Myocyte (in vitro differentiated cells): ENCODE data around the gene MCCD1. TPM values are rescaled to one million over a fixed set of nuclear protein-coding genes. Genes with fewer than 3 reads are reported as not detected.

Source experiments
- DNase-seq: peaks from one replicate; pipeline ENCODE4 v3.0.0-alpha.2; 2012; ENCODE audit warnings: low read depth
- total RNA-seq: library from RNA; depleted of rRNA; stranded (reverse); fragments of >200 nt; gene quantifications from 2 replicates; pipeline ENCODE4 v1.2.3, GENCODE V29; 2014

The MCCD1 gene
- total RNA-seq, 1 donor from 2014 or later, result not detected

- DNase-seq, result no peak
These were observed 39.8 kb downstream of the MCCD1 start for GRCh38 chr6:31568537-31568961.

DNA sequence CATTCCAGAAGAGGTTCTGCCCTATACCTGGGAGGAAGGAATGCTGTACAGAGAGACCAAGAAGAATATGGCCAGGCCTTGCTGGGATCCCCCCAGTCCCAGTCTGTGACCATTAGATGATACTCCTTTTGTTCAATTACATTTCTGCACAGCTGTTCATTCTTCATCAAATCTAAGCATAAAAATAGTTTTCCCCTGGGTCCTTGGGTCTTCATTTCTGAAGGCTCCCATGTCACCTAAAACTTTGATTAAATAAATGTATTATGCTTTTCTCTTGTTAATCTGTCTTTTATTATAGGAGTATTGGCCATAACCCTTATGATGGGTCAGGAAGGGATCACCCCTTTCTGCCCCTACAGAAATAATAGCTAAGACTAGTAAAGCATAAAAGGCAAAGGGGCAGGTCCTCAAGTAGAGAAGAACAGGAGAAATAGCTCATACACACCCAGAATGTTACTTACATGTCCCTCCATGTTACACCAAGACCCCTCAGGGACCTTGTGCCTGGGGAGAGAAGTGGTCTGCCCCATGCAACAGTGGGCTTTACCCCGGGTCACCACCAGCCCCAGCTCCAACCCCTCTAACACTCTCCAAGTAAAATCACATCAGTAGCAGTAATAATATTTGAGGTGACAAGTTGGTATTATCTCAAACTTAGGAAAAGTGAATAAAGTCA, 41.2 kb downstream of the MCCD1 start:
- DNase-seq, result no peak

DNA sequence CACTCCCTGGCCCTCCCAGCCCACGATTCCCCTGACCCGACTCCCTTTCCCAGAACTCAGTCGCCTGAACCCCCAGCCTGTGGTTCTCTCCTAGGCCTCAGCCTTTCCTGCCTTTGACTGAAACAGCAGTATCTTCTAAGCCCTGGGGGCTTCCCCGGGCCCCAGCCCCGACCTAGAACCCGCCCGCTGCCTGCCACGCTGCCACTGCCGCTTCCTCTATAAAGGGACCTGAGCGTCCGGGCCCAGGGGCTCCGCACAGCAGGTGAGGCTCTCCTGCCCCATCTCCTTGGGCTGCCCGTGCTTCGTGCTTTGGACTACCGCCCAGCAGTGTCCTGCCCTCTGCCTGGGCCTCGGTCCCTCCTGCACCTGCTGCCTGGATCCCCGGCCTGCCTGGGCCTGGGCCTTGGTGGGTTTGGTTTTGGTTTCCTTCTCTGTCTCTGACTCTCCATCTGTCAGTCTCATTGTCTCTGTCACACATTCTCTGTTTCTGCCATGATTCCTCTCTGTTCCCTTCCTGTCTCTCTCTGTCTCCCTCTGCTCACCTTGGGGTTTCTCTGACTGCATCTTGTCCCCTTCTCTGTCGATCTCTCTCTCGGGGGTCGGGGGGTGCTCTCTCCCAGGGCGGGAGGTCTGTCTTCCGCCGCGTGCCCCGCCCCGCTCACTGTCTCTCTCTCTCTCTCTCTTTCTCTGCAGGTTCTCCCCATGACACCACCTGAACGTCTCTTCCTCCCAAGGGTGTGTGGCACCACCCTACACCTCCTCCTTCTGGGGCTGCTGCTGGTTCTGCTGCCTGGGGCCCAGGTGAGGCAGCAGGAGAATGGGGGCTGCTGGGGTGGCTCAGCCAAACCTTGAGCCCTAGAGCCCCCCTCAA, 43.5 kb downstream of the MCCD1 start, which contains the start of gene LTA:
LTA (plus strand) TSS at position 249 of the 871 bp plus-strand sequence; CDS start at position 703, 454 bp downstream.
- DNase-seq, result no peak

DNA sequence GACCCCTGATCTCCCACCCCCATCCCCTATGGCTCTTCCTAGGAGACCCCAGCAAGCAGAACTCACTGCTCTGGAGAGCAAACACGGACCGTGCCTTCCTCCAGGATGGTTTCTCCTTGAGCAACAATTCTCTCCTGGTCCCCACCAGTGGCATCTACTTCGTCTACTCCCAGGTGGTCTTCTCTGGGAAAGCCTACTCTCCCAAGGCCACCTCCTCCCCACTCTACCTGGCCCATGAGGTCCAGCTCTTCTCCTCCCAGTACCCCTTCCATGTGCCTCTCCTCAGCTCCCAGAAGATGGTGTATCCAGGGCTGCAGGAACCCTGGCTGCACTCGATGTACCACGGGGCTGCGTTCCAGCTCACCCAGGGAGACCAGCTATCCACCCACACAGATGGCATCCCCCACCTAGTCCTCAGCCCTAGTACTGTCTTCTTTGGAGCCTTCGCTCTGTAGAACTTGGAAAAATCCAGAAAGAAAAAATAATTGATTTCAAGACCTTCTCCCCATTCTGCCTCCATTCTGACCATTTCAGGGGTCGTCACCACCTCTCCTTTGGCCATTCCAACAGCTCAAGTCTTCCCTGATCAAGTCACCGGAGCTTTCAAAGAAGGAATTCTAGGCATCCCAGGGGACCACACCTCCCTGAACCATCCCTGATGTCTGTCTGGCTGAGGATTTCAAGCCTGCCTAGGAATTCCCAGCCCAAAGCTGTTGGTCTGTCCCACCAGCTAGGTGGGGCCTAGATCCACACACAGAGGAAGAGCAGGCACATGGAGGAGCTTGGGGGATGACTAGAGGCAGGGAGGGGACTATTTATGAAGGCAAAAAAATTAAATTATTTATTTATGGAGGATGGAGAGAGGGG, 44.7 kb downstream of the MCCD1 start:
- no peak for DNase-seq

- DNase-seq, result no peak
These were observed 45.6 kb downstream of the MCCD1 start for GRCh38 chr6:31574106-31575061.

- DNase-seq, result no peak
These were observed 46.7 kb downstream of the MCCD1 start, which contains the start of gene TNF for GRCh38 chr6:31575335-31575901. TNF (plus strand) TSS chr6:31575565; CDS start chr6:31575742, 177 bp downstream.

- no peak for DNase-seq
These were observed 47.4 kb downstream of the MCCD1 start for GRCh38 chr6:31575952-31576685.

DNA sequence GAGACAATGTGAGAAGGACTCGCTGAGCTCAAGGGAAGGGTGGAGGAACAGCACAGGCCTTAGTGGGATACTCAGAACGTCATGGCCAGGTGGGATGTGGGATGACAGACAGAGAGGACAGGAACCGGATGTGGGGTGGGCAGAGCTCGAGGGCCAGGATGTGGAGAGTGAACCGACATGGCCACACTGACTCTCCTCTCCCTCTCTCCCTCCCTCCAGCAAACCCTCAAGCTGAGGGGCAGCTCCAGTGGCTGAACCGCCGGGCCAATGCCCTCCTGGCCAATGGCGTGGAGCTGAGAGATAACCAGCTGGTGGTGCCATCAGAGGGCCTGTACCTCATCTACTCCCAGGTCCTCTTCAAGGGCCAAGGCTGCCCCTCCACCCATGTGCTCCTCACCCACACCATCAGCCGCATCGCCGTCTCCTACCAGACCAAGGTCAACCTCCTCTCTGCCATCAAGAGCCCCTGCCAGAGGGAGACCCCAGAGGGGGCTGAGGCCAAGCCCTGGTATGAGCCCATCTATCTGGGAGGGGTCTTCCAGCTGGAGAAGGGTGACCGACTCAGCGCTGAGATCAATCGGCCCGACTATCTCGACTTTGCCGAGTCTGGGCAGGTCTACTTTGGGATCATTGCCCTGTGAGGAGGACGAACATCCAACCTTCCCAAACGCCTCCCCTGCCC, 48.3 kb downstream of the MCCD1 start:
- no peak for DNase-seq

DNA sequence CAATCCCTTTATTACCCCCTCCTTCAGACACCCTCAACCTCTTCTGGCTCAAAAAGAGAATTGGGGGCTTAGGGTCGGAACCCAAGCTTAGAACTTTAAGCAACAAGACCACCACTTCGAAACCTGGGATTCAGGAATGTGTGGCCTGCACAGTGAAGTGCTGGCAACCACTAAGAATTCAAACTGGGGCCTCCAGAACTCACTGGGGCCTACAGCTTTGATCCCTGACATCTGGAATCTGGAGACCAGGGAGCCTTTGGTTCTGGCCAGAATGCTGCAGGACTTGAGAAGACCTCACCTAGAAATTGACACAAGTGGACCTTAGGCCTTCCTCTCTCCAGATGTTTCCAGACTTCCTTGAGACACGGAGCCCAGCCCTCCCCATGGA, 48.8 kb downstream of the MCCD1 start:
- DNase-seq, result no peak

- DNase-seq, result no peak
These were observed 49.7 kb downstream of the MCCD1 start for GRCh38 chr6:31578184-31579118.

DNA sequence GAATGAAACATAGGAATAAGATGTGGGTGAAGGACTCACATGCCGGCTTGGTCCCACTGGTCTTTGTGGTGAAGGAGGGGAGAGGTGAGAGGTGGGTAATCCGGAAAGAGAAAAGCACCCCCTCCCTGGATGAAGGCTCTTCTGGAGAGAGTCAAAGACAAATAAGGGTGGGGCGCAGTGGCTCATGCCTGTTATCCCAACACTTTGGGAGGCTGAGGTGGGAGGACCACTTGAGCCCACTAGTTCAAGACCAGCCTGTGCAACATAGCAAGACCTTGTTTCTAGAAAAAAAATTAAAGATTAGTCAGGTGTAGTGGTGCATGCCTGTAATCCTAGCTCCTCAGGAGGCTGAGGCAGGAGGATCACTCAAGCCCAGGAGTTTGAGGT, 50.4 kb downstream of the MCCD1 start:
- no peak for DNase-seq

Other genes with a start within 250 kb of the MCCD1 start
- gene HLA-B, start 171.8 kb upstream of the MCCD1 start, total RNA-seq, result 137 and 270 TPM in 2 replicates
- 32.5 and 55.9 TPM in 2 replicates for gene MICA, start 125.4 kb upstream of the MCCD1 start, total RNA-seq
- 2.1 and 2.9 TPM in 2 replicates for gene MICB, start 30.8 kb upstream of the MCCD1 start, total RNA-seq
- gene DDX39B, start 13.0 kb downstream of the MCCD1 start, total RNA-seq, result 290 and 382 TPM in 2 replicates
- 4.8 and 8.5 TPM in 2 replicates for gene ATP6V1G2, start 17.6 kb downstream of the MCCD1 start, total RNA-seq
- 26.1 and 28.3 TPM in 2 replicates for gene NFKBIL1, start 18.6 kb downstream of the MCCD1 start, total RNA-seq
- not detected in 2 replicates for gene LTA, start 43.3 kb downstream of the MCCD1 start, total RNA-seq
- not detected in 2 replicates for gene TNF, start 46.6 kb downstream of the MCCD1 start, total RNA-seq
- 0.40 TPM in 1 of 2 replicates, not detected in the other for gene LTB, start 53.5 kb downstream of the MCCD1 start, total RNA-seq
- not detected in 2 replicates for gene LST1, start 57.3 kb downstream of the MCCD1 start, total RNA-seq
- not detected in 2 replicates for gene NCR3, start 64.0 kb downstream of the MCCD1 start, total RNA-seq
- not detected in 2 replicates for gene AIF1, start 86.3 kb downstream of the MCCD1 start, total RNA-seq
- gene PRRC2A, start 91.8 kb downstream of the MCCD1 start, total RNA-seq, result 77.2 and 85.9 TPM in 2 replicates
- 271 and 307 TPM in 2 replicates for gene BAG6, start 123.7 kb downstream of the MCCD1 start, total RNA-seq
- 2.9 and 4.2 TPM in 2 replicates for gene APOM, start 126.9 kb downstream of the MCCD1 start, total RNA-seq
- 20.6 and 24.0 TPM in 2 replicates for gene C6orf47, start 131.8 kb downstream of the MCCD1 start, total RNA-seq
- 8.6 and 12.9 TPM in 2 replicates for gene GPANK1, start 136.0 kb downstream of the MCCD1 start, total RNA-seq
- gene CSNK2B, start 137.1 kb downstream of the MCCD1 start, total RNA-seq, result 211 and 248 TPM in 2 replicates
- gene LY6G5B, start 141.0 kb downstream of the MCCD1 start, total RNA-seq, result 2.9 and 4.0 TPM in 2 replicates
- 2.7 and 3.4 TPM in 2 replicates for gene LY6G5C, start 152.1 kb downstream of the MCCD1 start, total RNA-seq
- gene ABHD16A, start 174.4 kb downstream of the MCCD1 start, total RNA-seq, result 58.9 and 66.0 TPM in 2 replicates
- not detected in 2 replicates for gene LY6G6F, start 177.9 kb downstream of the MCCD1 start, total RNA-seq
- gene LY6G6D, start 186.4 kb downstream of the MCCD1 start, total RNA-seq, result not detected in 2 replicates
- gene LY6G6C, start 192.8 kb downstream of the MCCD1 start, total RNA-seq, result not detected in 2 replicates
- gene MPIG6B, start 194.4 kb downstream of the MCCD1 start, total RNA-seq, result not detected in 2 replicates
- 120 and 142 TPM in 2 replicates for gene DDAH2, start 200.3 kb downstream of the MCCD1 start, total RNA-seq
- gene CLIC1, start 207.6 kb downstream of the MCCD1 start, total RNA-seq, result 257 and 425 TPM in 2 replicates
- gene MSH5, start 211.0 kb downstream of the MCCD1 start, total RNA-seq, result 7.4 and 8.4 TPM in 2 replicates
- gene SAPCD1, start 233.7 kb downstream of the MCCD1 start, total RNA-seq, result 0.94 TPM in 1 of 2 replicates, not detected in the other
- 1.3 TPM in 1 of 2 replicates, not detected in the other for gene VWA7, start 248.4 kb downstream of the MCCD1 start, total RNA-seq